NCI-H345 (cell line): ENCODE results near the gene AMFR.
"Not testable (repeated sequence)": the region's sequence is repeated elsewhere in the genome, so short reads cannot be mapped to it uniquely, and the experiment has no call there.

ENCODE experiments used
- DNase-seq: peaks from one replicate; lab custom pipeline; 2025; lab: John Stamatoyannopoulos, UW

The AMFR gene

DNA sequence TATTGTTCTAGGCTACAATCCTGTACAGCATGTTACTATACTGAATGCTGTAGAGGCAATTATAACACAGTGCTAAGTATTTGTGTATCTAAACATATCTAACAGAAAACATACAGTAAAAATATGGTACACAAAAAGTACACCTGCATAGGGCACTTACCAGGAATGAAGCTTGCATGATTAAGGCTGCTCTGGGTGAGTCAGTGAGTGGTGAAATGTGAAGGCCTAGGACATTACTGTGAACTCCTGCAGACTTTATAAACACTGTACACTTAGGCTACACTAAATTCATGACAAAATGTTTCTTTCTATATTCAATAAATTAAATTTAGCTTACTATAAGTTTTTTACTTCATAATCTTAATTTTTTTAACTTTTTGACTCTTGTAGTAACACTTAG lies 37.1 kb downstream of the AMFR start:
- DNase-seq = no peak

DNA sequence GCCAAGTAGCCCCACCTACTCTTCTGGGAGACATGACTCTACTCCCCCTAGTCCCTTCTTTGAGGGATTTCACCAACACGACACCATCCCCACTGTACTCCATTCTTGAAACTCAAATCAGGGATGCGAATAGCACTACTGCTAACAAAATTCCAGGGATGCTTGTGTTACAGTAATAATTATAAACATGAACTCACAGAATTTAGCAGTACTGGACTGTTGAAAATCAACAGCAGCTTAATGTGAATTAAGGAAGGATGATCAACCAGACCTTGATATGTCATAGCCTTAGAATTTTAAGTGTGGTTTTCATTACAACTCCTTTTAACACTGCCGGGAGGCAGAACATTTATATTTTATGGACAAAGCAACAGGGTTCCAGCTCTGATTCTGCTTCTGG lies 37.9 kb downstream of the AMFR start:
- DNase-seq = no peak

DNA sequence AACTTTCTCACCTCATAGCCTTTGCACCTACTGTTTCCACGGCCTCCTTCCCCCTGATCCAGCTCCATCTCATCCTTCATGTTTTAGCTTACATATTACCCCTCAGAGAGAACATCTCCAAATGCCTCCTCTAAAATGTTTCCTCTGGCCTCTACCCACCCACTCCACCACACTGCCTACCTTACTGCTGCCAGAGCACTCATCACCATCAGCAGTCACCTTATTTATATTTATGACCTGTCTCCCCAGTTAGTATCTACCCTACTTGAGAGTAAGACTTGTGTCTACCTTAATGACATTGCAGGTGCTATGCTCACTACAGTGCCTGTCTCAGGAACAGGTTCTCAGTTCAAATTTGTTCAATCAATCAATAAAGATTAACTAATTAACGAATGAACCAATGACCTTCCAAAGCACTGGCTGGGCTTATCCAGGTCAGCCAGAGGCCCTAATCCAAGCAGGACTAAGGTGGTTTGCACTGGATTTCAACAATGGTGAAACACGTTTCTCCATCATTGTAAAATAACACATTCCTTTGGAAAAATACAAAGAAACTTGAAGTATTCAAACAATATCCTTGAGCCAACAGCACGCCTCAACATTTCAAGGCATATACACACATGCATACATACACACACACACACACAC lies 41.1 kb downstream of the AMFR start:
- DNase-seq = no peak

DNA sequence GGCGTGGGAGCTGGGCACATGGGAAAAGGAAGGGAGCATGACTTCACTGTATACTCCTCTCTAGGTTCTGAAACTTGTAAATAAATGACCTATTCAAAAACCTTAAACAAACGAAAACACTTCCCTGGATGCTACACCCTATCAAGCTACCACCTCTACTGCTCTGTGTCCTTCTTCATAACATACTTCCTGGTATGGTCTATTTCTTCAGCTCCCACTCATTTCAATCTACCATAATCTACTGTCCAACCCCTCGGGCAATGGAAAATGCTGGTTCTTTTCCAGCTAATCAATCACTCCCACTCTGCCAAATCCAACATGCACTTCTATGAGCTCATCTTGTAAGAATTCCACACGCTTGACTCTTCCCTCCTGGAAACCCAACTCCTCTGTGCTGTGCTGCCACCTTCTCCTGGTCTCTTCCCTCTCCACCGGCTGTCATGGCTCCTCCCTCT lies 42.4 kb downstream of the AMFR start:
- no peak for DNase-seq

DNA sequence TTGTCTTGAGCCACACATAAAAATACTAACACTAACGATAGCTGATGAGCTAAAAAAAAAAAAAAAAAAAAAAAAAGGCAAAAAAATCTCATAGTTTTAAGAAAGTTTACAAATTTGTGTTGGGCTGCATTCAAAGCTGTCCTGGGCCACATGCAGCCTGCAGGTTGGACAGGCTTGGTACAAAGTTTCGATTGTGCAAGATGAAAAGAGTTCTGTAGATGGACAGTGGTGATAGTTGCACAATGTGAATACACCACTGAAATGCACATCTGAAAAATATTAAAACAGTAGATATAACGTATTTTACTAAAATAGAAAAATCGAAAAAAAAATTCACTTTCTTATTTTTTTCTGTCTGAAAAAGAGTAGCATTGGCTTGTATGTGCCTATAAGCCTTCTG lies 42.9 kb downstream of the AMFR start:
- no peak for DNase-seq

DNA sequence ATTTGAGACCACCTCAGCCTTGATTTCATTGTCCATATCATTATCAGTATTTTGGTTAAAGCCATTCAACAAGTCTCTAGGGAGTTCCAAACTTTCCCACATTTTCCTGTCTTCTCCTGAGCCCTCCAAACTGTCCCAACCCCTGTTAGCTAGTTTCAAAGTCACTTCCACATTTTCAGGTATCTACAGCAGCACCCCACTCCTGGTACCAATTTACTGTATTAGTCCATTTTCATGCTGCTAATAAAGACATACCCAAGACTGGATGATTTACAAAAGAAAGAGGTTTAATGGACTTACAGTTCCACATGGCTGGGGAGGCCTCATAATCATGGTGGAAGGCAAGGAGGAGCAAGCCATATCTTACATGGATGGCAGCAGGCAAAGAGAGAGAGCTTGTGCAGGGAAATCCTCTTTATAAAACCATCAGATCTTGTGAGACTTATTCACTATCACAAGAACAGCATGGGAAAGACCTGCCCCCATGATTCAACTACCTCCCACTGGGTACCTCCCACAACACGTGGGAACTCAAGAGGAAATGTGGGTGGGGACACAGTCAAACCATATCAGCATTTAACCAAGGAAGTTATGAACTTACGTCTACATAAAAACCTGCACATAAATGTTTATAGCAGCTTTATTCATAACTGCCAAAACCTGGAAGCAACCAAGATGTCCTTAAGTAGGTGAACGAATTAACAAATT lies 44.4 kb downstream of the AMFR start:
- DNase-seq = not testable (repeated sequence)

DNA sequence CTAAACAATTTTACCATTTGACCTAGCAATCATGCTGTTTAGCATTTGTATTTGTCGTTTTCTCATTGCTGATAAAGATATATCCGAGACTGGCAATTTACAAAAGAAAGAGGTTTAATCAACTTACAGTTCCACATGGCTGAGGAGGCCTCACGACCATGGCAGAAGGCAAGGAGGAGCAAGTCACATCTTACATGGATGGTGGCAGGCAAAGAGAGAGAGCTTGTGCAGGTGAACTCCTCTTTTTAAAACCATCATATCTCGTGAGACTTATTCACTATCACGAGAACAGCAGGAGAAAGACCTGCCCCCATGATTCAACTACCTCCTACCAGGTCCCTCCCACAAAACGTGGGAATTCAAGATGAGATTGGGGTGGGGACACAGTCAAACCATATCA lies 46.3 kb downstream of the AMFR start:
- not testable (repeated sequence) for DNase-seq

DNA sequence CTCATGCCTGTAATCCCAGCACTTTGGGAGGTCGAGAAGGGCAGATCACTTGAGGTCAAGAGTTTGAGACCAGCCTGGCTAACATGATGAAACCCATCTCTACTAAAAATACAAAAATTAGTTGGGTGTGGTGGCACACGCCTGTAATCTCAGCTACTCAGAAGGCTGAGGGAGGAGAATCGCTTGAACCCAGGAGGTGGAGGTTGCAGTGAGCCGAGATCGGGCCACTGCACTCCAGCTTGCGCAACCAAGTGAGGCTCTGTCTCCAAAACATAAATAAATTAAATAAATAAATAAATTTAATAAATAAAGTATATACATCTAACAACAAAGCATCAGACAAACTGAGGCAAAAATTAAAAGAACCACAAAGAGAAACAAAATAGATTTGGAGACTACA lies 49.6 kb downstream of the AMFR start:
- DNase-seq = not testable (repeated sequence)

DNA sequence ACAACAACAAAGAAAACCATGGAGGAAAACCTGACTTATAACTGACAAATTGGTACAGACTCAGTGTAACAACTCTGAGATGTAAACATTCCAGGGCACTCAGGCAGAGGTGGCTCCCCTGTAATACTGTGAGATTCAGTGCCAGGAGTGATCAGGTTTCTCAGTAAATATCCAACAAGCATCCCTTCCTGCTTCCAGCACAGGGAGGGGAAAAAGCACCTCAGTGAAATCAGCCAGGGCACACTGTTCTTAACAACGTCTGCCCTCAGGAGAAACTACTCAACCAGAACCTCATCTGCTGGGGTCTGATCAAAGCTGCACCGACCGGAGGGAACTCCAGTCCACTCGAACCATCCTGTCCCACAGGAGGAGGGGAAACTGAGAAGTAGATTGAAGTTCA lies 52.3 kb downstream of the AMFR start:
- DNase-seq = no peak

DNA sequence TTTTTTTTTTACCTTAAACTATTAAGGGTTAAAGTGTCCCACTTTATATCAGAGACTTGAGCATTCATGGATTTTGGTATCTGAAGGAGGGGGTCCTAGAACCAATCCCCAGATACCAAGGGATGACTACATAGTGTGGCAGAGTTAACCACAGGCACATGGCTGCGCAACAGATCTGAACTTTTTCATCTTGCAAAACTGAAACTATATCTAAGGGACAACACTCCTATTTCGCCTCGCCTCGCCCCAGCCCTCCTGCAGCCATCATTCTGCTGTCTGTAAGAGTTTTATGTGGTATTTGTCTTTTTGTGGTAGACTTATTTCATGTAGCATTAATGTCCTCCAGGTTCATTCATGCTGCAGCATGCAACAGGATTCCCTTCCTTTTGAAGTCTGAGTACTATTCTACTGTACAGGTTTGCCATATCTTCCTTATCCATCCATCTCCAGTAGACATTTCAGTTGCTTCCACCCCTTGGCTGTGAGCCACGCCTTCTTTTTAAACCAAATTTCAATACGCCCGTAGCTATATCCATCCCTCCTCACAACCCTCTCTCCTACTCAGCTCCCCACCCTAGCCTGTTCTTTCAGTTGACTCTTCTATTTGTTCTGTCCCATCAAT lies 53.2 kb downstream of the AMFR start:
- DNase-seq = no peak

DNA sequence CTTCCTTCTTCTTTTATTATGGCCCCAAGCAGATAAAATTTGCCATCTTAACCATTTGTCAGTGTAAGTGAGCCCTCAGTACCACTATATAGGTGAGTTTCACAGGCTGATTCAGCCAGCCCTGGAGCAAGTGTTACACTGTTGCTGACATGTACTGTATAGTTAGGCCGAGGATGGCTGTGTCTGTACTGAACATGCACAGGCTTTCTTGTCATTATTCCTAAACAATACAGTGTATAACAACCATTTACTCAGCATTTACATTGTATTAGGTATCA lies 53.7 kb downstream of the AMFR start:
- DNase-seq = no peak

DNA sequence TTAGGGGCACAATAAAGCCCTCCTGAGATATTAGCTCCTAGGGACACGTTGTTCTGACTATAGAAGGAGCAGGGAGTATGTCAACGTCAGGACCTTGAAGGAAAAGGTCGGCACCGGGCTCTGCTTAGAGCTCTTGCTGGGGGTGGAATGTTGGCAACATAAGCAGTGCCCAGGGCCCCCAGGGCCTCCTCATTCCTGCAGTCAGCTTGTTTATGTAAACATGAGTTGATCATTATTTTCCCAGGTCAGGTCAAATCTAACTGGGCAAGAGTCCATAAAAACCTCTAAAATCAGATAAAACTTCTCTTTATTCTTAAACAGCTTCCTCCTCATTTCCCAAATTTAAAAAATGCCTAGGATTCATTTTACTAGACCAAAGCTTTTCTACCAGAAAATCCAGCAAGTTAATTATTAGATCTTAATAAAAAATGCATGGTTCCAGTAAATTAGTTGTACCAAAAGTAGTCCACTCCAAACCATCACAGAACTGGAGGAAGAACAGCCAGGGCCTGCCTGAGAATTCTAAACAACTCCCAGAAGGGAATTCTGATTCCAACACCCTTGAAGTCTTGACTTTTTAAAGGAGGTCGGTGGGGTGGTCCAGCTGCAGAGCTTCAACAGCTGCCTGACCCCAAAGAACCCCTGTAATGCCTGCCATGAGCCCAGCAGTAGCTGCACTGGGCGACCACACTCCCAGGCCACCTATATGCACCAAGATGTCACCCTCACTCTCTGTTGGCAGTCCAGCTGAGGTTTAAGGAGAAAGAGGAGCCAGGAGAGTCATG lies 54.3 kb downstream of the AMFR start:
- no peak for DNase-seq

DNA sequence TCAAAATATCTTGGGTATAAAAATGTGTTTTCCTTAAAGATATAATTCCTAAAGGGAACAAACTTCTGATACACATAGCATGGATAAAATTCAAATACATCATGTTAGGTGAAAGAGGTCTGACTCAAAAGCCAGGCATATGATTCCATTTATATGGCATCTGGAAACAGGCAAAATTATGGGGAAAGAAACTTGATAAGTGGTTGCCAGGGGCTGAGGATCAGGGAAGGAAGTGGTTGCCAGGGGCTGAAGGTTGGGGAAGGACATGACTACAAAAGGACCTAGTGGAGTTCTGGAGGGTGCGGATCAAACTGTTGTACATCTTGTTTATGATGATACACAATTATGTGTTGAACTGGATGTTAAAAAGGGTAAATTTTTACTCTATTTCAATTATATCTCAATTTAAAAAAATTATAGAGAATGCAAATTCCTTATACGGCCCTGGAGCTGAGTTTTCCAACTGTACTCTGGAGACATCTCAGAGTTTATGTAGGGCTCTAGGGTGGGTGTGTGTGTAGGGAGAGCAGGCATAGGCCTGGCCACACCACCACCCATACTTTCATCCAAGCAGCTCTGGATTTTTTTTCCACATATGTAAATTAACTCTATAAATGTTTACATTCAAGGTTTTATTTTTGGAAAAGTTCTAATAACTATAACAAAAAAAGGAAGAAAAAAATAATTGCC lies 55.0 kb downstream of the AMFR start:
- DNase-seq = no peak

DNA sequence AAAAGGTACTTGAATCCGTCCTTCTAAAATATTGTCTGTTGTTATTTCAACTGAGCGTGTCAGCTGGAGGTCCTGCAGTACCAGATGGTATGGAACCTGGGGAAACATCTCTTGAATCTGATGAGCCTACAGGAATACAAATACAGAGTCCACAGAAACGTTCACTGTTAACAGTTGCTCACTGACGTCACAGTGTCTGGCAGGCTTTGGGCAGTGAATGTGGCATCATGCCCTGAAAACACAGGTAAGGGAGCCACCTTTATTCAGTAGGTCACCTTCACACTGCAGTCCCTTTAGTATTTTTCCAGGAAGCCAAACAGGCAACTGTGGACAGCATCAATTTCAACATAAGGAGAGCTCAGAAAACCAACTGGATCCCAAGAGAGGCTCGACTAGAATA lies 56.1 kb downstream of the AMFR start:
- DNase-seq = no peak

DNA sequence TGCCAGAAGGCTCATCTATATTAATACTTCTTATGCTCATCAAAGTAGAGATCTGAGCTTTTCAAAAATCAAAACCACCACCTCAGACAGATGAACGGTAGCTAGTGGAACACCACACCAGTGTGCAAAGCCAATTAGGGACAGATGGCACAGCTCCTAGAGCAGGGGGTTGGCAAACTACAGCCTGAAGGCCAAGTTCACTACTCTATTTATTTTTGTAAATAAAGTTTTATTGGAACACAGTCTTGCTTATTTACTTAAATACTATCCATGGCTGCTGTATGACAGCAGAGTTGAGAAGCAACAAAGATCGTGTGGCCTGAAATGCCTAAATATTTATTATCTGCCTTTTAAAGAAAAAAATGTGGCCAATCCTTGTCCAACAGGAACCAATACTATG lies 56.8 kb downstream of the AMFR start:
- DNase-seq = no peak

DNA sequence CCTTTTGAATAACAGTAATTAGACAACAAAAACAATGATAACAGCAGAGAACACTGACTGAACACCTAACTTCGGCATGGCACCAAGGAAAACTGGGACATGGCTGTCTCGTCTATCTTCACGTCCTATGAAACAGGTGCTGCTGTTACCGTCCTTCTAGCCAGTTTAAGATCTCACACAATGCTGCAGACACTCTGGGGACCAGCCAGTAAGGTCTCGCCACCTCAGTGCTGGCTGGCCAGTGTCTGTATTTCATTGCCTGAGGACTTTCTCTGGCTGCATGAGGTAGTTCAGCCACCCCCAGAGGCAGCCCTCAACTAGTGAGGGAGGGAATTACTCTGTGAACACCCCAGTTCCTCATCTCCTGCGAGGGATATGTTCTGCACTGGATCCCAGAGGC lies 57.6 kb downstream of the AMFR start:
- DNase-seq = no peak

DNA sequence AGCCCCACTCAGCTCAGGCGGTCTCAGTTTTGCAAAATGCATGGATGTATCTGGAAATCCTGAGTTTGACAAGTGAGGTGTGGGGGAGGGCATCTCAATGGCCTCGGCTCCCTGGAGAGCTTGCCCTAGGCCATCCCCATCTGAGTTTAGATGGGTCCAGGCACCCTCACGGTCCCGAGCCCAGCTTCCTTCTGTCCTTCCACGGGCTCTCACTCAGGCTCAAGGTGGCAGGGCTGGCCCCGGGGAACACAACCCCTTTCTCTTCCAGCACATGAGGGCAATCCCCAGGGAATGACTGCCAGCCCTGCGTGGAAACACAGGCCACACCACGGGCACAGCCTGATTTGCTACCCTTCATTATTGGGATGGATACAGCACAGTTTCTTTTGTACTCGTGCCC lies 58.4 kb downstream of the AMFR start:
- DNase-seq = no peak

DNA sequence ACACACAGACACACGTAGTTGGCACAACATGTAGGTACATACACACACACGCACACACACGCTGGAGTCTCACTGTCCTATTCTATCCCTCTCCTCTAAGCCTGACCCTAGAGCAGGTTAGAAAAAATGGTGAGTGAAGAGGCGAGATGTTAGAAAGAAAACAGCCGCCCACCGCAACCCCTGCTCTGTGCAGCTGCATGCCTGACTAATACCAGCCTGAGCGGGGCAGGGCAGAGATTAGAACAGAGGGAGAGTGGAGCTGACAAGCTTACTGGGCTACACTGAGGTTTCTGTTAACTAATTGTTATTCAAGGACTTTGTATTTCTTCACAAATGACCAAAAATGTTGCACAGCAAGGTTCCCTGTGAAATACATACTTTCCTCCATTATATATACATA lies 59.8 kb downstream of the AMFR start:
- no peak for DNase-seq

DNA sequence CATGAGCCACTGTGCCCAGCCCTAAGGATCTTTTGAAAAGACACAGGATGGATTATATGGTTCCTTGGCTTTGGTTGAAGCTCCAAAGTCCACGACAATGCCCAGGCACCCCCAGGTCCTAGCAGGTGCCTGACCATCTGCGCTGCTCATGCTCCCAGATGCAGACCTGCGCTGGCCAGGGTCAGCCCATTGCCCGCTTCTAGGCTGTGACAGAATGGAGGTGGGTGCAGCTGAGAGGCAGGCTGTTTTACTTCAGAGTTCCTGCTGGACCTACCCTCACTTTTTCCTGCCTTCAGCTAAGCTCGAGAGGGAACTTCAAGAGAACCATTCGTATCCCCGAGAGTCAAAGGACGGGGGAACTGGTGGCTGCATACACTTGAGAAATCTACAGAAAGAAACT lies 60.5 kb downstream of the AMFR start:
- no peak for DNase-seq

DNA sequence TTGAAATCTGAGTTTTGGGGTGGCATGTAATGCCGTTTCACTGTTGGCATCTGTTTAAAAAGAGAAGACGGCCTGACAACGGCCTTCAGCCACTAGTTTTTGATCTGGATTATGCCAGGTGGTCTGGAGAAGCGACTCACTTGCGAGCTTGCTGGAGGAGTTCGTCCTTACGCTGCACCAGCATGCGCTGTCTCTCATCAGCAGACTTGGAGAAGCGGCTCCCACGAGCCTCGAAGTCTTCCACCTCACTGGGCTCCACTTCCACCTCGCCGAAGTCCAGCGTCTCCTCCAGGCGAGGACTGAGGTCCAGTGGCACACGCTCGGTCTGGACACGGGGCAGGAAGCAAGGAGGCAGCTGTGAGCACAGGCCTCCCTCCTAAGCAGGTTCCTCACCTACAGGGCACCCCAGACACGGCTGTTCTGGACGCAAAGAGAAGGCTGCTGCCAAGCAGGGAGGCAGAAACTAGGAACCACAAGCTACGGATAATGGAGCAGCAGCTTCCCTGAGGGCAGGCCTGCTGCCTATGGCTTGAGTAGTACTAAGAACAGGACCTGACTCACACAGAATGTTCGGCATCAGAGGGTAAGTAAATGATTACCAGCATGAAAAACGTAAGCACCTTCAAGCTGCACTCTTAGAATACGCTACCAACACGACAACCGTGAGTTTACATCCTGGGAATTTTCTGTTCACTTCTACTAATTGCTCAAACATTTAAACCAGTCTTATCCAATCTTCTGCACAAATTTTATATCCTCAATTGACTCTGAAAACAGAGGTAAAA lies 61.4 kb downstream of the AMFR start:
- DNase-seq = no peak

DNA sequence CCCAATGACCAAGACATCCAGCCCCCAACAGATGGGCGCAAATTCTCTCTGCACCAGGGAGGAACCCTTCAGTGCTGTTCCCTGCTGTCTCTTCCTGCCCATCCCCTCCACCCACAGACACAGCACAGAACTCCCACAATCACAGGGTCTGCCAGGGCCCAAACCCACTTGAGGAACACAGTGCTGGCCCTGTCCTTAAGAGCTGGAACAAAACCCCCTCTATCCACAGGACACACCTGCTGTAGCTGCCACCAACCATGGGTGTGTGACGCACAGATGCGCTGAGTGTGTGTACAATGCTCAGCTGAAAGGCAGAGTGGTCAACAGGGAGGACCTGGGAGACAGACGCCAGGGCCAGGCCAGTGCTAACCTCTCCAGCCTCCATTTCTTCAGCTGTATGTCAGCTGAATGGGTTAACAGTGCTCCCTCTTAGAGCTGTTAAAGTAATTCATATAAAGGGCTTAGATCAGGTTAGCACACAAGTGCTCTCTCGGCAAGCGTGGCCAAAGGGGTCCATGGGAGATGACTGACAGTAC lies 62.1 kb downstream of the AMFR start:
- DNase-seq = no peak
